ENCODE data around the gene SYNDIG1L.
"Not testable (repeated sequence)": the region's sequence is repeated elsewhere in the genome, so short reads cannot be mapped to it uniquely, and the experiment has no call there.

Gene SYNDIG1L

GRCh38 chr14:74426202-74426582 is at the start of gene SYNDIG1L:
Gene SYNDIG1L, minus strand, starts transcription at chr14:74426210. Its CDS starts 16,466 bp downstream, at chr14:74409744.
- no peak for DNase-seq (ENCODE audit: low read depth)

GRCh38 chr14:74475678-74476077 is 49.7 kb upstream of the SYNDIG1L start:
- DNase-seq (ENCODE audit: low read depth), result peak; percentile 14

GRCh38 chr14:74474376-74474775 is 48.4 kb upstream of the SYNDIG1L start:
- DNase-seq (ENCODE audit: low read depth), result no peak

- DNase-seq (ENCODE audit: low read depth), result no peak
These were observed 46.6 kb upstream of the SYNDIG1L start for GRCh38 chr14:74472601-74473000.

- no peak for DNase-seq (ENCODE audit: low read depth)
These were observed 43.8 kb upstream of the SYNDIG1L start for GRCh38 chr14:74469548-74470518.

- no peak for DNase-seq (ENCODE audit: low read depth)
These were observed 42.5 kb upstream of the SYNDIG1L start for GRCh38 chr14:74468513-74468912.

GRCh38 chr14:74465335-74465734 is 39.3 kb upstream of the SYNDIG1L start:
- DNase-seq (ENCODE audit: low read depth), result no peak

GRCh38 chr14:74464785-74465184 is 38.8 kb upstream of the SYNDIG1L start:
- DNase-seq (ENCODE audit: low read depth), result no peak

- no peak for DNase-seq (ENCODE audit: low read depth)
These were observed 37.7 kb upstream of the SYNDIG1L start for GRCh38 chr14:74463697-74464096.

- DNase-seq (ENCODE audit: low read depth), result no peak
These were observed 37.0 kb upstream of the SYNDIG1L start for GRCh38 chr14:74462993-74463392.

DNA sequence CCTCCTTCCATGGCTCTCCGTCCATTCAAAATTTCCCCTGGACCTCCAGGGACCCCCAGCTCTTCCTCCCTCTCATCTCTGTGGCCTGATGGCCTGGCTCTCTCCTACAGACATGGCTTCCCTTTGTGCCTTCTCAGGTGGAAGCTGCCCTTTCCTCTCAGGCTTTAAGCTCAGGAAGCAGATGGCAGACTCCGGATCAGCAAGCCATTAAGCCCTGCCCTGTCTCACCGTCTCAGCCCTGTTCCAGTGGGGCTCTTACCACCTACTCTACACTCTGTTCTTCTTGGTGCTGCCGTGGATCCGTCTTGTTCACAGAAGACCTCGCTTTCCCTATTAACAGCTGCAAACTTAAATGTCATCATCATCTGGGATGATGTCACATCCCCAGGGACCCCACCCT is 34.0 kb upstream of the SYNDIG1L start:
- no peak for DNase-seq (ENCODE audit: low read depth)

- DNase-seq (ENCODE audit: low read depth), result peak; percentile 16
These were observed 33.4 kb upstream of the SYNDIG1L start for GRCh38 chr14:74459289-74459946.

DNA sequence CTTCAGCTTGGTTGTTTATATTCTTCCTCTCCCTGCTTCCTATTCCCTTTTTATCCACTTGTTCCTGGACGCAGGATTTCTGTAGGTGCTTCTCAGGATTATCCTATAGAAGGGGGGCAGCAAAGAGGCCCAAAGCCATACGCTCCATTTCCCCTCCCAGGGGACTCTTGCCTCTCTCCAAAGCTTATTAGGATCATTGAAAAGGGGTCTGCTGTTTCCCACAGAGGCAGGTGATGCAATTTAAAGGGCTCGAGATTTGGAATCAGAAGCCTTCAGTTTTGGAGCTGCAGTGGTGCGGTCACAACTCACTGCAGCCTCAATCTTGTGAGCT is 31.5 kb upstream of the SYNDIG1L start:
- no peak for DNase-seq (ENCODE audit: low read depth)

- no peak for DNase-seq (ENCODE audit: low read depth)
These were observed 30.9 kb upstream of the SYNDIG1L start for GRCh38 chr14:74456684-74457564.

DNA sequence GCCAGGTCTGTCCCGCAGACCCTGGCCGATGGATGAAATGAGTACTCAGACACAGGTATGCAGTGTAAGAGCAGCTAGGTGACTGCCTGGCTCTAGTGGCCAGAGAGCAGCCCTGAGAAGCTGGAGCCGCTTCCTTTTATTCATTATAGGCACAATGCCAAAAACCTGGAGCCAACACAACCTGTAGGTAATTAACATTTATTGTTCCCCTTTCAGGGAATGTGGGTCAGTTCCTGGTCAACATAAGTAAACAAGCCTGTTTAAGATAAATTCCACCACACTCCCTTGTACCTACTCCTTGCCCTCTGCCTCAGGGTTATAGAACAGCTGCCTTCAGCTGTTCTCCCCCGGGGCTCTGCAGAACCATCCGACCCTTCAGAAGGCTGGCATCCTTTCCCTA is 28.4 kb upstream of the SYNDIG1L start:
- not testable (repeated sequence) for DNase-seq (ENCODE audit: low read depth)

DNA sequence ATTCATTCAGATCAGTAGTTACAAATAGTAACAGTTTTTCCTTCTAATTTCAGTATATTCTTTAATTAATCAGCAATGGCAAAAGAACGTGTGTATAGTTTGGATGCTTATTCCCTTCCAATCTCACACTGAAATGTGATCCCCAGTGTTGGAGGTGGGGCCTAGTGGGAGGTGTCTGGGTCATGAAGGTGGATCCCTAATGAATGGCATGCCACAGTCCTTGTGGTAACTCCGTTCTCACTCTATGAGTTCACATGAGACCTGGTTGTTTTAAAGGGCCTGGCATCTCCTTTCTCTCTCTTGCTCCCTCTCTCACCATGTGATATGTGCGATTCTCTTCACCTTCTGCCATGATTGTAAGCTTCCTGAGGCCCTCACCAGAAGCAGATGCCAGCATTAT is 18.9 kb upstream of the SYNDIG1L start:
- no peak for DNase-seq (ENCODE audit: low read depth)

DNA sequence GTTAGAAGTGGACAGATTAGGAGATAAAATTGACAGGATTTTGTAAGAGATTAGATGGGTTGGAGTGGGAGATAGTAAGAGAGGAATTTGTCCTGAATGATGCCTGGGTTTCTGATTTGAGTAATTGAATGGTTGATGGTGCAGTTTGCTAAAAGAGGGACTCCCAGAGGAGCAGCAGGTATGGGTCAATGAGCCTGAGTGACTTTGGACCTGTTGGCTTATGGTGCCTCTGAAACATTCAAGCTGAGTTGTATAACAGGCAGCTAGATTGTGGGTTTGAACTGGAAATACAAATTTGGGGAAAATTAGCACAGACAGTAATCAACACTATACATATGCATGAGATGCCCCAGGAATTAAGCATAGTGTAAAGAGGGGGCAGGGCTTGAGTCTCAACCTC is 16.7 kb upstream of the SYNDIG1L start:
- no peak for DNase-seq (ENCODE audit: low read depth)

DNA sequence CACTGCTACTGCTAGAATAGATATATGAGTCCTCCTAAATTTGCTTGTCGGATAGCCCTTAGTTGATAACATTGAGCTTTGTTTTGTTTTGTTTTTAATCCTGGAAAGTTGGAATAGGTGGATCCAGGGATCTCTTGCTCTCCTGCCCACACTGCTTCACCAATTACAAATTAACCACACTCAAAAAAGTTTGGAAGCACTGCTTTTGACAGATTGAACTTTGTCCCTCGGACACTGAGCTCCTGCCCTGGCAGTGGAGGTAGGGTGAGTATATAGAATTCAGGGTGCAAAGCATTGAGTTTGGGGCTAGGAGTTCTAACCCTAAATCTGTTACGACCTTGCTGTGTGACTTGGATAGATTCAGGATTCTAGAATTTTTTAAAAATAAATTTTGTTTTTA is 15.1 kb upstream of the SYNDIG1L start:
- no peak for DNase-seq (ENCODE audit: low read depth)

GRCh38 chr14:74438351-74438915 is 12.4 kb upstream of the SYNDIG1L start:
- DNase-seq (ENCODE audit: low read depth), result no peak

- DNase-seq (ENCODE audit: low read depth), result no peak
These were observed 11.6 kb upstream of the SYNDIG1L start for GRCh38 chr14:74437496-74438053.

GRCh38 chr14:74434294-74434693 is 8.3 kb upstream of the SYNDIG1L start:
- DNase-seq (ENCODE audit: low read depth), result no peak

DNA sequence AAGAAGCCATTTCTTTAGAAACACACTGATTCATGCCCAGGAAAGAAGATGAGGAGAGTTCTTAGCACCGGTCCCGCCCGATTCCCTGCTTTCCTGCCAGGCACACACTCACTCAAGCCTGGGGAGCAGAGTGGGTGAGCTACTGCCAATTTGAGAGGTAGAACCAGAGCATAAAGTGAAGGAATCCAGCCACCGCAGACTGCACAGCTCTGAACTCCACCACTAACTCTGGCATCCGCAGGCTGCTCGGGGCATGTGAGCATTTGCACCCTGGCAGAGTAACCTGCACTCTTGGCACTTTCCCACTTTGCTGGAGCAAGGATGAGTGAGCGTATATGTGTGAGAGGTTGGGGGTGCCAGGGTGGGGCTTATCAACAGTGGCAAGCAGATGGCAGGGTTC is 4.0 kb upstream of the SYNDIG1L start:
- no peak for DNase-seq (ENCODE audit: low read depth)

Measured in fibroblast of the conjunctiva (primary cell).